HTR-8/SVneo (cell line): ENCODE measurements around the gene PPP1R12C.

ENCODE experiments used
- DNase-seq: peaks from one replicate; pipeline ENCODE4 v3.0.0; 2011; ENCODE audit warnings: low spot score, mixed read lengths; ENCODE audit not compliant: insufficient read length
- FAIRE-seq: peaks from 2 replicates; lab custom pipeline; 2011; peaks lifted over from hg19 to GRCh38; lab: Jason Lieb, UNC

The PPP1R12C gene

GRCh38 chr19:55092423-55093318 lies 24.8 kb downstream of the PPP1R12C start:
- FAIRE-seq: no peak

GRCh38 chr19:55091955-55092354 lies 25.5 kb downstream of the PPP1R12C start:
- no peak for FAIRE-seq
- no peak for DNase-seq

More at GRCh38 chr19:55092423-55093318, 24.8 kb downstream of the PPP1R12C start:
- no peak for DNase-seq

GRCh38 chr19:55091126-55091910 lies 26.1 kb downstream of the PPP1R12C start:
- DNase-seq: no peak
- no peak for FAIRE-seq

GRCh38 chr19:55090564-55090963 lies 26.9 kb downstream of the PPP1R12C start:
- no peak for FAIRE-seq
- no peak for DNase-seq

- FAIRE-seq (no peak), DNase-seq (no peak)
Measured at GRCh38 chr19:55089342-55089944, 28.0 kb downstream of the PPP1R12C start.

- FAIRE-seq (no peak), DNase-seq (peak; percentile 71)
Measured at GRCh38 chr19:55088543-55089341, 28.7 kb downstream of the PPP1R12C start.

- FAIRE-seq (no peak), DNase-seq (no peak)
Measured at GRCh38 chr19:55088021-55088451, 29.4 kb downstream of the PPP1R12C start.

- FAIRE-seq (no peak), DNase-seq (no peak)
Measured at GRCh38 chr19:55087542-55087901, 29.9 kb downstream of the PPP1R12C start.

- DNase-seq (no peak), FAIRE-seq (no peak)
Measured at GRCh38 chr19:55086730-55087541, 30.5 kb downstream of the PPP1R12C start.

- DNase-seq (no peak), FAIRE-seq (no peak)
Measured at GRCh38 chr19:55085923-55086715, 31.3 kb downstream of the PPP1R12C start.

- FAIRE-seq: no peak
- no peak for DNase-seq
Measured at GRCh38 chr19:55084416-55084815, 33.0 kb downstream of the PPP1R12C start.

- FAIRE-seq (no peak), DNase-seq (no peak)
Measured at GRCh38 chr19:55083004-55083850, 34.2 kb downstream of the PPP1R12C start.

GRCh38 chr19:55082020-55082851 lies 35.2 kb downstream of the PPP1R12C start:
- no peak for DNase-seq
- no peak for FAIRE-seq

GRCh38 chr19:55081770-55082019 lies 35.7 kb downstream of the PPP1R12C start:
- no peak for DNase-seq

GRCh38 chr19:55080968-55081769 lies 36.3 kb downstream of the PPP1R12C start:
- DNase-seq (peak; percentile 71), FAIRE-seq (no peak)

More at GRCh38 chr19:55081770-55082019, 35.7 kb downstream of the PPP1R12C start:
- no peak for FAIRE-seq
